H1 (cell line): ENCODE data around the gene KCNA1. TPM values are rescaled to one million over a fixed set of nuclear protein-coding genes. Genes with fewer than 3 reads are reported as not detected.

Experiments
- CREB1 ChIP-seq: IDR thresholded peaks from 2 replicates; pipeline ENCODE4 v1.6.1; 2012; ENCODE audit warnings: inconsistent platforms
- EP300 ChIP-seq, 2 experiments: IDR thresholded peaks; 1 replicate in 1 of 2; 2 replicates in 1 of 2; pipeline ENCODE4 v1.6.1; 2011 to 2012; ENCODE audit warnings: low read depth in 2 of 2, low read length in 2 of 2, mild to moderate bottlenecking in 2 of 2, borderline replicate concordance in 1 of 2, inconsistent platforms in 1 of 2, moderate library complexity in 1 of 2
- HDAC6 ChIP-seq: IDR thresholded peaks from one replicate; pipeline ENCODE4 v1.7.1; 2012; ENCODE audit warnings: low read depth, mild to moderate bottlenecking, inconsistent platforms, low read length, moderate library complexity
- RNF2 ChIP-seq: fragments of 200-900, 300-1000 bp; sonication (generic); IDR thresholded peaks from 2 replicates; pipeline ENCODE4 v1.7.1; 2016; ENCODE audit warnings: borderline replicate concordance, low read depth, mild to moderate bottlenecking, antibody characterized with exemption, low read length; ENCODE audit not compliant: poor library complexity, severe bottlenecking; ENCODE audit errors: missing control alignments
- polyA plus RNA-seq, 7 experiments: library from polyadenylated mRNA; depleted of rRNA in 3 of 7; stranded (reverse) in 5 of 7; unstranded in 2 of 7; fragments of >200 nt in 5 of 7; fragments of 200-250 nt in 2 of 7; gene quantifications; 1 replicate in 5 of 7; 2 replicates in 1 of 7; 4 replicates in 1 of 7; pipeline versions ENCODE4 v1.2.1 to v1.2.3, GENCODE V29; 2011 to 2013; ENCODE audit warnings: missing spikeins in 2 of 7, mixed read lengths in 2 of 7
- total RNA-seq: library from RNA; stranded (reverse); fragmentation: NEBNext Ultra II Directional; extraction: Animal tissue kit (Norgen Biotek cat#: 25700); gene quantifications from 2 replicates; pipeline ENCODE4 v1.2.1, GENCODE V29; 2021
- TF ChIP-seq, protein P1 (sequence below): IDR thresholded peaks from 2 replicates; pipeline ENCODE4 v1.6.1; 2011; ENCODE audit warnings: low read length, improper control_type of control experiment

The KCNA1 gene
- total and polyA plus RNA-seq, 2 of the 8 experiments (the other 6 are each of a cell fraction or from before 2014, with no cell fraction given) = 0.23 to 0.30 TPM

- TF ChIP-seq EP300 (IDR thresholded peaks at IDR 0.05; ENCODE audit: borderline replicate concordance in 1 of 2, low read depth in 2 of 2, low read length in 2 of 2) = no peak
- TF ChIP-seq CREB1 = no peak
- TF ChIP-seq, protein P1, sequence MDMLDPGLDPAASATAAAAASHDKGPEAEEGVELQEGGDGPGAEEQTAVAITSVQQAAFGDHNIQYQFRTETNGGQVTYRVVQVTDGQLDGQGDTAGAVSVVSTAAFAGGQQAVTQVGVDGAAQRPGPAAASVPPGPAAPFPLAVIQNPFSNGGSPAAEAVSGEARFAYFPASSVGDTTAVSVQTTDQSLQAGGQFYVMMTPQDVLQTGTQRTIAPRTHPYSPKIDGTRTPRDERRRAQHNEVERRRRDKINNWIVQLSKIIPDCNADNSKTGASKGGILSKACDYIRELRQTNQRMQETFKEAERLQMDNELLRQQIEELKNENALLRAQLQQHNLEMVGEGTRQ = no peak
- no peak for TF ChIP-seq RNF2
- no peak for TF ChIP-seq HDAC6
- TF ChIP-seq, all 59 proteins: peak for 0
Measured at GRCh38 chr12:4881266-4882064, 28.2 kb upstream of the KCNA1 start (continued).
